ENCODE results near the gene GTF2H4. TPM values are rescaled to one million over a fixed set of nuclear protein-coding genes. Genes with fewer than 3 reads are reported as not detected.
A peak's percentile ranks its signal among the peaks of the same experiment; 100 is the strongest.

GTF2H4 gene
- total and polyA plus RNA-seq, 7 donors: 7.7 to 28.5 (median 12.6) TPM

- WGBS, 2 donors: 85 to 90% methylated on average over 12 of the region's 12 CpGs
- Histone ChIP-seq H3K4me1 (peaks cover 0 to 24% (median 22%) of the 10 kb centered on the region in 4 donors), H3K27me3 (no peaks in the 10 kb centered on the region), H3K4me3 (no peak overlapping the region), H3K36me3 (peaks cover 5 to 61% (median 26%) of the 10 kb centered on the region in 4 donors), H3K9me3 (no peaks in the 10 kb centered on the region), H3K27ac (no peak overlapping the region)
- TF ChIP-seq POLR2A (IDR thresholded peaks at IDR 0.05) (no peak), POLR2AphosphoS5 (IDR thresholded peaks at IDR 0.05) (no peak), CTCF (IDR thresholded peaks at IDR 0.05) (no peak), EP300 (IDR thresholded peaks at IDR 0.05) (no peak)
- no peak for DNase-seq
- intact Hi-C loops (cut with DNase I): no loop called here
These were observed 17.2 kb upstream of the GTF2H4 start for GRCh38 chr6:30890646-30891449.

GRCh38 chr6:30891450-30891723 lies 16.6 kb upstream of the GTF2H4 start:
- no peaks in the 10 kb centered on the region for H3K9me3 ChIP-seq
- H3K27me3 ChIP-seq: no peaks in the 10 kb centered on the region
- 90 to 93% methylated on average over 4 of the region's 4 CpGs for WGBS, 2 donors
- intact Hi-C loops (cut with DNase I): no loop called here
- H3K36me3 ChIP-seq: peaks cover 5 to 66% (median 27%) of the 10 kb centered on the region in 4 donors
- no peak for DNase-seq
- no peak overlapping the region for H3K27ac ChIP-seq
- no peak overlapping the region for H3K4me3 ChIP-seq
- TF ChIP-seq EP300 (IDR thresholded peaks at IDR 0.05) (no peak), CTCF (IDR thresholded peaks at IDR 0.05) (no peak), POLR2AphosphoS5 (IDR thresholded peaks at IDR 0.05) (no peak), POLR2A (IDR thresholded peaks at IDR 0.05) (no peak)
- H3K4me1 ChIP-seq: peaks cover 0 to 19% (median 16%) of the 10 kb centered on the region in 4 donors

GRCh38 chr6:30891816-30892538 lies 16.0 kb upstream of the GTF2H4 start:
- H3K36me3 ChIP-seq: peaks cover 5 to 72% (median 30%) of the 10 kb centered on the region in 4 donors
- H3K27ac ChIP-seq: no peak overlapping the region
- H3K4me1 ChIP-seq: peaks cover 0 to 13% (median 11%) of the 10 kb centered on the region in 4 donors
- no peak for TF ChIP-seq EP300 (IDR thresholded peaks at IDR 0.05)
- no peak overlapping the region for H3K4me3 ChIP-seq
- H3K27me3 ChIP-seq: no peaks in the 10 kb centered on the region
- no peaks in the 10 kb centered on the region for H3K9me3 ChIP-seq
- peak; percentile 53 for DNase-seq
- WGBS, 2 donors: 86 to 88% methylated on average over 21 of the region's 21 CpGs
- intact Hi-C loops (cut with DNase I): no loop called here

- no peaks in the 10 kb centered on the region for H3K9me3 ChIP-seq
- peaks cover 0 to 13% (median 10%) of the 10 kb centered on the region in 4 donors for H3K4me1 ChIP-seq
- H3K4me3 ChIP-seq: no peak overlapping the region
- TF ChIP-seq POLR2A (IDR thresholded peaks at IDR 0.05) (no peak), CTCF (IDR thresholded peaks at IDR 0.05) (no peak), POLR2AphosphoS5 (IDR thresholded peaks at IDR 0.05) (no peak), EP300 (IDR thresholded peaks at IDR 0.05) (no peak)
- WGBS, 2 donors: 91 to 92% methylated on average over 16 of the region's 16 CpGs
- H3K27me3 ChIP-seq: no peaks in the 10 kb centered on the region
- peaks cover 13 to 83% (median 40%) of the 10 kb centered on the region in 4 donors for H3K36me3 ChIP-seq
- H3K27ac ChIP-seq: no peak overlapping the region
- intact Hi-C loops (cut with DNase I): no loop called here
- peak; percentile 62 for DNase-seq
These were observed 14.9 kb upstream of the GTF2H4 start for GRCh38 chr6:30893001-30893591.

- Histone ChIP-seq H3K9me3 (no peaks in the 10 kb centered on the region), H3K4me3 (no peak overlapping the region), H3K27ac (no peak overlapping the region), H3K4me1 (peaks cover 0 to 13% (median 10%) of the 10 kb centered on the region in 4 donors), H3K27me3 (no peaks in the 10 kb centered on the region), H3K36me3 (peaks cover 19 to 88% (median 45%) of the 10 kb centered on the region in 4 donors)
- 93 to 94% methylated on average over 8 of the region's 8 CpGs for WGBS, 2 donors
- peak; percentile 36 for DNase-seq
- no peak for TF ChIP-seq POLR2A (IDR thresholded peaks at IDR 0.05)
- no peak for TF ChIP-seq POLR2AphosphoS5 (IDR thresholded peaks at IDR 0.05)
- TF ChIP-seq CTCF (IDR thresholded peaks at IDR 0.05): no peak
- TF ChIP-seq EP300 (IDR thresholded peaks at IDR 0.05): no peak
- intact Hi-C loops (cut with DNase I): no loop called here
These were observed 14.3 kb upstream of the GTF2H4 start for GRCh38 chr6:30893666-30894065.
